BLaER1 treated with 17β-estradiol and CSF1 and Interleukin-3, amounts not matched to agents 10 nM and 100 nM (cell line): Measurements from ENCODE around the gene TUBB6.

ENCODE experiments used
- H3K27ac ChIP-seq, 11 experiments: shearing (Covaris generic); formaldehyde crosslinking; 2 replicates each; pipeline ENCODE4 v1.8.1; 2022
- H3K27me3 ChIP-seq, 11 experiments: shearing (Covaris generic); formaldehyde crosslinking; 2 replicates each; pipeline ENCODE4 v1.8.1; 2022
- H3K36me3 ChIP-seq, 11 experiments: shearing (Covaris generic); formaldehyde crosslinking; 2 replicates each; pipeline ENCODE4 v1.8.1; 2022
- H3K4me1 ChIP-seq, 10 experiments: shearing (Covaris generic); formaldehyde crosslinking; 2 replicates each; pipeline ENCODE4 v1.8.1; 2022
- H3K4me2 ChIP-seq, 11 experiments: shearing (Covaris generic); formaldehyde crosslinking; 2 replicates each; pipeline ENCODE4 v1.8.1; 2022
- H3K4me3 ChIP-seq, 10 experiments: shearing (Covaris generic); formaldehyde crosslinking; 2 replicates each; pipeline ENCODE4 v1.8.1; 2022
- H3K9ac ChIP-seq, 11 experiments: shearing (Covaris generic); formaldehyde crosslinking; 2 replicates each; pipeline ENCODE4 v1.8.1; 2022
- H3K9me3 ChIP-seq, 11 experiments: shearing (Covaris generic); formaldehyde crosslinking; replicated peaks in 1 of 11; 2 replicates each; pipeline ENCODE4 v1.8.1; 2022
- H4K20me1 ChIP-seq, 11 experiments: shearing (Covaris generic); formaldehyde crosslinking; 2 replicates each; pipeline ENCODE4 v1.8.1; 2022
- Cebpa-rat ChIP-seq, 11 experiments: shearing (Covaris generic); IDR thresholded peaks; 2 replicates each; pipeline ENCODE4 v1.8.1; 2022

Gene TUBB6

DNA sequence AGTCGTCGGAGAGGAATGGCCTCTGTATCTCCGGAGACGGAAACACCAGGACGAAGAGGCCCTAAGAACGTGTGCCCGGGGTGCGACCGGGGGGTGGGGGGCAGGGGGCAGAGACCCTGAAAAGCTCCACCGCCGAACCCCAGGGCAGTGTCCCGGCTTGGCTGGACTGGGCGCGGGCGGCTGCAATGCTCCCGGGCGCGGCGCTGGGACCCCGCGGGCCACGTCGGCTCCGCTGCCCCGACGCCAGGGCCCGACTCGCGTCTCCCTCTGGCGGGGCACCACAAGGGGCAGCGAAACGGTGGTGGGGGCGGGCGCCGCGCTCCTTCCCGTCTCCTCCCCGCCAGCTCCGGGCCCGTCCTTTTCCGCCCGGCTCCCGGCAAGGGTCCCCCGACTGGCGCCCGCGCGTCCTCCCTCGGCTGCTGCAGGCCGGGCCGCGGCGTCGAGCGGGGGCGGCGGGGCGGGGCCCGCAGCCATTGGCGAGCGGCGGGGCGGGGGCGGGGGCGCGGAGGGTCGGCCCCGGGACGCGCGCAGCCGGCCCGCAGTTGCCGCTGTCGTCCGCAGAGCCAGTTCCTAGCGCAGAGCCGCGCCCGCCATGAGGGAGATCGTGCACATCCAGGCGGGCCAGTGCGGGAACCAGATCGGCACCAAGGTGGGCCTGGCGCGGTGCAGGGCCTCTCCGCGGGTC, at the start of gene TUBB6:
Gene TUBB6, plus strand, starts transcription at position 541 of the 685 bp plus-strand sequence. Its CDS starts 52 bp downstream, at position 593.
- Histone ChIP-seq H3K36me3 (peaks cover 30 to 37% (median 36%) of the 10 kb centered on the region in 11 experiments), H3K4me1 (peaks cover 29 to 52% (median 38%) of the 10 kb centered on the region in 10 experiments), H3K4me2 (peak within 1 kb of the TSS; percentile 90 to 97 (median 94)), H3K4me3 (peak within 1 kb of the TSS; percentile 92 to 99 (median 97)), H3K27me3 (no peaks in the 10 kb centered on the region), H3K9me3 (peaks cover 8 to 28% (median 24%) of the 10 kb centered on the region in 11 experiments), H4K20me1 (peaks cover 8 to 41% (median 17%) of the 10 kb centered on the region in 11 experiments; a peak in 18 of 22 replicates), H3K9ac (peak within 1 kb of the TSS; percentile 98 to 99 (median 99)), H3K27ac (peak within 1 kb of the TSS; percentile 96 to 99 (median 98))
- no peak for TF ChIP-seq Cebpa-rat (IDR thresholded peaks at IDR 0.05)

DNA sequence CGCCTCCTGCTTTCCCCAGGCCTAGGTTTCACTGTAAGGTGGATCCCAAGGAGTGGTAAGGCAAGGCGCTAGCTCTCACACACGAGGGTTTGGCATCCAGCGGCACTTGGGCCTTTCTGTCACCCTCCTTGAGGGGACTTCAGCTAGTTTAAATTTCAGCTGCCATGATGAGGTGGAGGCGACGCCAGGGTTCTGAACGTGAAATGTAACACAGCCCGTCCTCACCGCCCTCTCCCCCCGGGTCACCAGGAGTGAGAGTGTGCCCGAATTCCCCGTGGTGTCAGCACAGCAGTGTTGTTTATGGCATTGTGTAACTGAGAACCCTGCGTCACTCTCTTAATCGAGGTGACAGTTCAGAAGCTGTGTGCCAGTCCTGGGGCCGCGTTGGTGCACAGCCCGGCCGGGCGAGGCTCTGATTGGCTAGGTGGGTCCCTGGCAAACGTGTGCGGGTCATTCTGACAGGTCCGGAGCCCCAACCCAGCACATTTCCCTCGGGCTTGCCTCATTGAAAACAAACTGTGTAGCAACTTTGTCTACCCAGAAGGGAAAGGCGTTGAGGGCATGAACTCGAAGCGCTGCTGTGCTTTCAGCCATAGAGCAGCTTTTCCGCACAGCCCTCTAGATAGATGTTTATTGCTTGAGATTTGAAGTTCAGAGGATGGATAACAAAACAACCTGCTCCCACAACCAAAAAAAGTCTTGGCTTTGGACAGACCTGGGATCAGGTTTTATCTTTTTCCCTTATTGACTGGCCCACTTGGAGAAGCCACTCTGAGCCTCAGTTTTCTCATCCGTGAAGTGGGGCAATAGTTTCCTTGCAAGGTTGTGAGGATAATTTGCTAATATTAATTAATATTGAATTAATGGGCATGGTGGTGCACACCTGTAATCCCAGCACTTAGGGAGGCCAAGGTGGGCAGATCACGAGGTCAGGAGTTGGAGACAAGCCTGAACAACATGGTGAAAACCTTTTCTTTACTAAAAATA, 49.0 kb upstream of the TUBB6 start:
- no peak for TF ChIP-seq Cebpa-rat (IDR thresholded peaks at IDR 0.05)
- Histone ChIP-seq H3K9me3 (peaks cover 6 to 10% (median 8%) of the 10 kb centered on the region in 11 experiments; a peak in 17 of 22 replicates), H3K4me3 (no peak overlapping the region), H3K4me1 (peaks cover 10 to 20% (median 16%) of the 10 kb centered on the region in 10 experiments; a peak in 18 of 20 replicates), H3K36me3 (no peaks in the 10 kb centered on the region), H4K20me1 (no peaks in the 10 kb centered on the region), H3K9ac (no peak overlapping the region), H3K4me2 (peak overlapping the region in 1 of 11 experiments; percentile 46; a peak in 1 of 22 replicates), H3K27me3 (no peaks in the 10 kb centered on the region), H3K27ac (no peak overlapping the region)

- Histone ChIP-seq H3K36me3 (no peaks in the 10 kb centered on the region), H3K4me2 (no peak overlapping the region), H3K9ac (no peak overlapping the region), H3K4me1 (peaks cover 3 to 10% (median 6%) of the 10 kb centered on the region in 10 experiments; a peak in 17 of 20 replicates), H4K20me1 (no peaks in the 10 kb centered on the region), H3K9me3 (no peaks in the 10 kb centered on the region), H3K27me3 (no peaks in the 10 kb centered on the region), H3K4me3 (no peak overlapping the region), H3K27ac (no peak overlapping the region)
- no peak for TF ChIP-seq Cebpa-rat (IDR thresholded peaks at IDR 0.05)
These were observed 45.3 kb upstream of the TUBB6 start for GRCh38 chr18:12262748-12263147.

DNA sequence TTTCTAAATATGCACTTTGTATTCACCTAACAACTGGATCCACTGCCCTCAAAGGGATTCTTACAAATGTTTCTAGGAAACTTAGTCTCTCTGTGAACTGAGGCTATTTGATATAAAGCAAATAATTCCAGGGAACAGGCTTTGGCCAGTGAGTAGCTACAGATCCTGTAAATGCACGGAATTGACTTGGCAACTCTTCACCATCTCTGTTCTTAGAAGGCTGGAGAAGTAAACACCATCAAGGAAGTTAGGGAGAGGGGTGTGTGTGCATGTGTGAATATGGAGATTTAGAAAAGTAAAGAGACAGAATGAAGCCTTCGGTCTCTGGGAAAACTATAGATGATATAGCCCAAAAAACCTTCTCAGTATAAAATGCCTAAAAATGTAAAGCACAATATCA, 43.2 kb upstream of the TUBB6 start:
- TF ChIP-seq Cebpa-rat (IDR thresholded peaks at IDR 0.05), result no peak
- Histone ChIP-seq H3K4me2 (no peak overlapping the region), H3K27me3 (no peaks in the 10 kb centered on the region), H3K36me3 (no peaks in the 10 kb centered on the region), H3K27ac (no peak overlapping the region), H3K4me1 (no peaks in the 10 kb centered on the region; a peak in 1 of 20 replicates), H3K4me3 (no peak overlapping the region), H3K9ac (no peak overlapping the region), H4K20me1 (no peaks in the 10 kb centered on the region), H3K9me3 (no peaks in the 10 kb centered on the region)

GRCh38 chr18:12271376-12272235, 36.4 kb upstream of the TUBB6 start:
- peak overlapping the region; percentile 64 to 81 (median 76) for H3K9ac ChIP-seq
- no peaks in the 10 kb centered on the region for H3K27me3 ChIP-seq
- peak overlapping the region; percentile 48 to 73 (median 60) for H3K4me3 ChIP-seq

DNA sequence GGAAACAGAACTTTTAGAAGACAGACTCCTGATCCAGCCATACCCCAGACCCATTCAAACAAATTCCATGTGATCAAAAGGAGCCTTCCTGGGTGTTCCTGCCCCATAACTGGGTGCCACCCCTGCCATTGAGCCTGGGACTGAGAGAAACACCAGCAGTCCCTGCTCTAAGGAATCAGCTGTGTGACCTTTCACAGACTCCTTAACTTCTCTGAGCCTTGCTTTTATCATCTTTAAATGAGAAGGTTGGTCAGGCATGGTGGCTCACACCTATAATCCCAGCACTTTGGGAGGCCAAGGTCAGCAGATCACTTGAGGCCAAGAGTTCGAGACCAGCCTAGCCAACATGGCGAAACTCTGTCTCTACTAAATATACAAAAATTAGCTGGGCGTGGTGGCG, 33.2 kb upstream of the TUBB6 start:
- H3K9ac ChIP-seq, result no peak overlapping the region
- TF ChIP-seq Cebpa-rat (IDR thresholded peaks at IDR 0.05), result no peak

More at GRCh38 chr18:12271376-12272235, 36.4 kb upstream of the TUBB6 start:
- Histone ChIP-seq H3K36me3 (no peaks in the 10 kb centered on the region), H3K4me1 (peaks cover 5 to 17% (median 8%) of the 10 kb centered on the region in 10 experiments; a peak in 17 of 20 replicates), H3K4me2 (peak overlapping the region; percentile 66 to 95 (median 76)), H3K9me3 (no peaks in the 10 kb centered on the region), H3K27ac (peak overlapping the region; percentile 24 to 75 (median 60); a peak in 16 of 22 replicates), H4K20me1 (no peaks in the 10 kb centered on the region)
- no peak for TF ChIP-seq Cebpa-rat (IDR thresholded peaks at IDR 0.05)

DNA sequence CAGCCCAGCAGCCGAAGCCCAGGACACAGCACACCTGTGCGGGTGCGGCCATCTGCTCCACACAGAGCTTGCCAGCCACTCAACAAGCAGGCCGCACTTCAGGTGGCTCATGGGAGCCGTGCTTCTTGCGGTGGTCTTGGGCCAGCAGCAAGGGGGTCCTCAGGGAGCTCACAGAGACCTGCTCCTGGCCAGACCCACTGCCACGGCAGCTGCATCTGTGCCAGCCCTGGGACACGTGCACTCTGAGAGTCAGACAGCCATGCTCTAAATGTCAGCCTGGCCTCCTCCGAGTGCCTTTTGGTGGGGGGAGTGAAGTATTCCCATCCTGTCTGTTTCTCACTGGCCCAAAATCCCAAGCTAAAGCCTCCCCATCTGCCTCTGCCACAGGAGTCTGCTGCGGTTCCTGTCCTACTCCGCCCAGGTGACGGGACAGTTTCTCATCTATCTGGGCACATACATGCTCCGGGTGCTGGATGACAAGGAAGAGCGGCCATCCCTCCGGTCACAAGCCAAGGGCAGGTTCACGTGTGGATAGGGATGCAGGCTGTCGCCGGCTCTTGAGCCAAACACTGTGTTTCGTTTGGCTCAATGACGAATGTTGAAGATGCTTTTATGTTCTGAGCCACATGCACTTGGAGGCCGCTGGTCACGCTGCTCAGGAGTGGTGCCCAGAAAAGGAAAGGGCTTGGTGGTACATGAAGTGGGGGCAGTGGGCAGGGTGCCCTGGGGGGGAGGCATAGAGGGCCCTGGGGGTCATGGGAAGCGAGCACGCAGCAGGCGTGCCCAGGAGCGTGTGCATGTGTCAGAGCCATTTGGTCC, 31.1 kb upstream of the TUBB6 start:
- no peak overlapping the region for H3K27ac ChIP-seq
- no peak overlapping the region for H3K4me2 ChIP-seq
- H3K9me3 ChIP-seq, result no peaks in the 10 kb centered on the region
- no peaks in the 10 kb centered on the region for H4K20me1 ChIP-seq
- no peak overlapping the region for H3K9ac ChIP-seq
- no peak overlapping the region for H3K4me3 ChIP-seq
- no peaks in the 10 kb centered on the region for H3K27me3 ChIP-seq
- H3K4me1 ChIP-seq, result peaks cover 21 to 26% (median 23%) of the 10 kb centered on the region in 10 experiments
- H3K36me3 ChIP-seq, result no peaks in the 10 kb centered on the region
- TF ChIP-seq Cebpa-rat (IDR thresholded peaks at IDR 0.05), result no peak

More for the DNA sequence above, 33.2 kb upstream of the TUBB6 start:
- Histone ChIP-seq H3K4me1 (peaks cover 21 to 28% (median 23%) of the 10 kb centered on the region in 10 experiments), H3K27ac (no peak overlapping the region), H4K20me1 (no peaks in the 10 kb centered on the region), H3K36me3 (no peaks in the 10 kb centered on the region), H3K27me3 (no peaks in the 10 kb centered on the region), H3K4me3 (no peak overlapping the region), H3K9me3 (no peaks in the 10 kb centered on the region), H3K4me2 (peak overlapping the region in 6 of 11 experiments; percentile 24 to 70 (median 56); a peak in 12 of 22 replicates)
